ENCODE measurements around the gene FLII. TPM values are rescaled to one million over a fixed set of nuclear protein-coding genes. Genes with fewer than 3 reads are reported as not detected.

FLII gene
- total RNA-seq, 1 donor from 2014 or later, result 425 TPM

DNA sequence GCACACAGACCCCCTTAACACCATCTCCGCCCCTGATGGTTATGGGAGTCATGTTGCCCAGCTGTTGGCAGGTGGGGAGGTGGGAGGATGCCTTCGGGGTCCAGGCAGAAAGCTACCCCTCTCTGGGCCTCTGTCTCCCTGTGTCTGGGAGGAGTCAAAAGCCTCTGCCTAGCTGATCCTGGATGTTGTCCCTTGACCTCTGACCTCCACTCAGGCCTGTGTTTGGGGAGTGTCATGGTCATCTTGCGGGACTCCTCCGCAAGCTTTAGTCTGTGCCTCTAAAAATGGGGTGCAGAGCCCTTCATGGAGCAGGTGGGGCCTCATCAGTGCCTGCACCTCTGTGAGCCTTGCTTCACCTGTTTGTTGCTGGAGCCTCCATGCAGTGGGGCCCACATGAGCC is 29.3 kb downstream of the FLII start:
- TF ChIP-seq, protein P1, sequence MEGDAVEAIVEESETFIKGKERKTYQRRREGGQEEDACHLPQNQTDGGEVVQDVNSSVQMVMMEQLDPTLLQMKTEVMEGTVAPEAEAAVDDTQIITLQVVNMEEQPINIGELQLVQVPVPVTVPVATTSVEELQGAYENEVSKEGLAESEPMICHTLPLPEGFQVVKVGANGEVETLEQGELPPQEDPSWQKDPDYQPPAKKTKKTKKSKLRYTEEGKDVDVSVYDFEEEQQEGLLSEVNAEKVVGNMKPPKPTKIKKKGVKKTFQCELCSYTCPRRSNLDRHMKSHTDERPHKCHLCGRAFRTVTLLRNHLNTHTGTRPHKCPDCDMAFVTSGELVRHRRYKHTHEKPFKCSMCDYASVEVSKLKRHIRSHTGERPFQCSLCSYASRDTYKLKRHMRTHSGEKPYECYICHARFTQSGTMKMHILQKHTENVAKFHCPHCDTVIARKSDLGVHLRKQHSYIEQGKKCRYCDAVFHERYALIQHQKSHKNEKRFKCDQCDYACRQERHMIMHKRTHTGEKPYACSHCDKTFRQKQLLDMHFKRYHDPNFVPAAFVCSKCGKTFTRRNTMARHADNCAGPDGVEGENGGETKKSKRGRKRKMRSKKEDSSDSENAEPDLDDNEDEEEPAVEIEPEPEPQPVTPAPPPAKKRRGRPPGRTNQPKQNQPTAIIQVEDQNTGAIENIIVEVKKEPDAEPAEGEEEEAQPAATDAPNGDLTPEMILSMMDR (conservative IDR thresholded peaks at IDR 0.05; ENCODE audit: low read depth, low read length), result no peak
- DNase-seq (ENCODE audit: low read depth), result no peak
- H3K4me3 ChIP-seq (ENCODE audit: low read depth, low read length), result no peak overlapping the region

- DNase-seq (ENCODE audit: low read depth), result no peak
- TF ChIP-seq, protein P1 (conservative IDR thresholded peaks at IDR 0.05; ENCODE audit: low read depth, low read length), result no peak
- no peak overlapping the region for H3K4me3 ChIP-seq (ENCODE audit: low read depth, low read length)
Observed at GRCh38 chr17:18228176-18228682, 30.3 kb downstream of the FLII start.

GRCh38 chr17:18227635-18228034 is 30.9 kb downstream of the FLII start:
- no peak for DNase-seq (ENCODE audit: low read depth)
- TF ChIP-seq, protein P1 (conservative IDR thresholded peaks at IDR 0.05; ENCODE audit: low read depth, low read length), result no peak
- H3K4me3 ChIP-seq (ENCODE audit: low read depth, low read length), result no peak overlapping the region

DNA sequence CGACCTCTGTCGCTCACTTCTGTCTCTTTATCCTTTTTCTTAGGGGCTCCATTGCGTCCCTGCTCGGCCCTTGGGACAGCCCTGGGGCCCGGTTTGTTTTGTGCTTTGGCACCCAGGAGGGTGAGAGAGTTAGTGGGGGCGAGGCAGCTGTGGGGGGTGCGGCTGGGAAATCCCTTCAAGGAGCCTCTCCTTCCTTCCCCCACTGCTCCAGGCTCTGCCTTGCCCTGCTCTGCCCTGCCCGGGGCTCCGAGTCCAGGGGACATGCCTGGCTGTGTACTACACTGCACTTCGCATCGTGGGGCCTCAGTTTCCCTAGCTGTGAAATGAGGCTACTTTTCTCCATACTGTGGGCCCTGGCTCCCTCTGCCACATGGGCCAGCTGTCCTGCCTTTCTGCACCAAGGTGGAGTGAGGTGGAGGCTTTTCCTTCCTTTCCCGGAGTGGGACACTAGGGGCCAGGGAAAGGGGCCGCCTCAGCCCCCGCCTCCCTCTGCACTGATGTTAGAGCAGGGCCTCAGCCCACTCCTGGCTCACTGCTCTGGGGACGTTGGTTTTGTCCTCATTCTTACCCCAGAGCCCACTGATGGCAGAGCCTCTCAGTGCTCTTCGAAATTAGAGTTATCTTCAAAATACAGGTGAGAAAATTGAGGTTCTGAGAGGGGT is 32.1 kb downstream of the FLII start:
- DNase-seq (ENCODE audit: low read depth), result no peak
- TF ChIP-seq, protein P1 (conservative IDR thresholded peaks at IDR 0.05; ENCODE audit: low read depth, low read length), result no peak
- peak overlapping the region; percentile 74 for H3K4me3 ChIP-seq (ENCODE audit: low read depth, low read length)

- DNase-seq (ENCODE audit: low read depth), result no peak
- peak overlapping the region; percentile 74 for H3K4me3 ChIP-seq (ENCODE audit: low read depth, low read length)
- TF ChIP-seq, protein P1 (conservative IDR thresholded peaks at IDR 0.05; ENCODE audit: low read depth, low read length), result no peak
Observed at GRCh38 chr17:18225642-18226283, 32.8 kb downstream of the FLII start.

- no peak for DNase-seq (ENCODE audit: low read depth)
- TF ChIP-seq, protein P1 (conservative IDR thresholded peaks at IDR 0.05; ENCODE audit: low read depth, low read length), result no peak
- H3K4me3 ChIP-seq (ENCODE audit: low read depth, low read length), result peak within 1 kb of the TSS; percentile 74
Observed at GRCh38 chr17:18225121-18225641, 33.4 kb downstream of the FLII start, which contains the start of gene LLGL1. Gene LLGL1 (plus strand): TSS chr17:18225635. CDS start chr17:18225683, 48 bp downstream.

Data from epithelial cell of proximal tubule (primary cell).